ENCODE data around the gene KCNK1.
"Not testable (repeated sequence)": the region's sequence is repeated elsewhere in the genome, so short reads cannot be mapped to it uniquely, and the experiment has no call there.

The KCNK1 gene

GRCh38 chr1:233667741-233668140 lies 53.8 kb downstream of the KCNK1 start:
- no peak for DNase-seq (ENCODE audit: low read depth)

- DNase-seq (ENCODE audit: low read depth): no peak
These were observed 54.3 kb downstream of the KCNK1 start for GRCh38 chr1:233668146-233668724.

DNA sequence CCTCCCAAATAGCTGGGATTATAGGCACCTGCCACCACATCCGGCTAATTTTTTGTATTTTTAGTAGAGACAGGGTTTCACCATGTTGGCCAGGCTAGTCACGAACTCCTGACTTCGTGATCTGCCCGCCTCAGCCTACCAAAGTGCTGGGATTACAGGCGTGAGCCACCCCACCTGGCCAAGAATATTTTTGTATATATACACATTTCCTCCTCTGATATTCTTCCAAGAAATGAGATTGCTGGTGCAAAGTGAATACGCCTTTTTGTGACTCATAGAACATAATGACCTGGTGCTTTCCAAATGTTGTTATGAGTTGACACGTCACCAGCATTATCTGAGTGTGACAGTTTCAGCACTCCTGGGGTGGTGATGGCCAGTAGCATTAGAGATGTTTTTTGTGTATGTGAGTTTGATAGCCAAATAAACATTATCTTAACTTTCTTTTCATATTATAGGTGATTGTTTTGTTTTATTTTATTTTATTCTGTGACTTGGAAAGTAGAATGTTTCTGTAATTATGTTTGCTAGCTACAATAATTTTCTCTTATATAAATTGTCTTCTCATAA lies 54.9 kb downstream of the KCNK1 start:
- no peak for DNase-seq (ENCODE audit: low read depth)

- not testable (repeated sequence) for DNase-seq (ENCODE audit: low read depth)
These were observed 56.5 kb downstream of the KCNK1 start for GRCh38 chr1:233670363-233670762.

DNA sequence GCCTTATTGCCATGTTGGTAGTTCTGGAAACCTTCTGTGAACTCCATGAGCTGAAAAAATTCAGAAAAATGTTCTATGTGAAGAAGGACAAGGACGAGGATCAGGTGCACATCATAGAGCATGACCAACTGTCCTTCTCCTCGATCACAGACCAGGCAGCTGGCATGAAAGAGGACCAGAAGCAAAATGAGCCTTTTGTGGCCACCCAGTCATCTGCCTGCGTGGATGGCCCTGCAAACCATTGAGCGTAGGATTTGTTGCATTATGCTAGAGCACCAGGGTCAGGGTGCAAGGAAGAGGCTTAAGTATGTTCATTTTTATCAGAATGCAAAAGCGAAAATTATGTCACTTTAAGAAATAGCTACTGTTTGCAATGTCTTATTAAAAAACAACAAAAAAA lies 57.4 kb downstream of the KCNK1 start:
- no peak for DNase-seq (ENCODE audit: low read depth)

GRCh38 chr1:233672732-233673131 lies 58.8 kb downstream of the KCNK1 start:
- DNase-seq (ENCODE audit: low read depth): no peak

- no peak for DNase-seq (ENCODE audit: low read depth)
These were observed 59.5 kb downstream of the KCNK1 start for GRCh38 chr1:233673261-233673946.

GRCh38 chr1:233673947-233674431 lies 60.1 kb downstream of the KCNK1 start:
- no peak for DNase-seq (ENCODE audit: low read depth)

DNA sequence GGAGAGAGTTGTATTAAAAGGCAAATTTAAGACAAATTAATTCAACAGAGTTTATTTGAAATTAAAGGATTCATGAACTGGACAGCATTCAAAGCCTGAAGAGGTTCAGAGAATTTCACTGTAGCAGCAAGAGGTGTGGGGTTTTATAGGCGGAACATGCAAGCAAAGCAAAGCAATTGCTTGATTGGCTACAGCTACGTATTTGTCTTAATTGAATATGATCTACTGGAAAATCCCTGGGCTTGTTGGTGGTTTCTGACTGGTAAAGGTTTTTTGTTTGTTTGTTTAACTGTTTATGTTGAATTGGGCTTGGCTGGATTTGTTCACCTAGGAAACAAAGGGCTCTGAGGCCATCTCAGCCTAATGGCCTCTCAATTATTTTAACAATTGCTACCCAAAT lies 61.5 kb downstream of the KCNK1 start:
- DNase-seq (ENCODE audit: low read depth): no peak

GRCh38 chr1:233675893-233676292 lies 62.0 kb downstream of the KCNK1 start:
- DNase-seq (ENCODE audit: low read depth): no peak

DNA sequence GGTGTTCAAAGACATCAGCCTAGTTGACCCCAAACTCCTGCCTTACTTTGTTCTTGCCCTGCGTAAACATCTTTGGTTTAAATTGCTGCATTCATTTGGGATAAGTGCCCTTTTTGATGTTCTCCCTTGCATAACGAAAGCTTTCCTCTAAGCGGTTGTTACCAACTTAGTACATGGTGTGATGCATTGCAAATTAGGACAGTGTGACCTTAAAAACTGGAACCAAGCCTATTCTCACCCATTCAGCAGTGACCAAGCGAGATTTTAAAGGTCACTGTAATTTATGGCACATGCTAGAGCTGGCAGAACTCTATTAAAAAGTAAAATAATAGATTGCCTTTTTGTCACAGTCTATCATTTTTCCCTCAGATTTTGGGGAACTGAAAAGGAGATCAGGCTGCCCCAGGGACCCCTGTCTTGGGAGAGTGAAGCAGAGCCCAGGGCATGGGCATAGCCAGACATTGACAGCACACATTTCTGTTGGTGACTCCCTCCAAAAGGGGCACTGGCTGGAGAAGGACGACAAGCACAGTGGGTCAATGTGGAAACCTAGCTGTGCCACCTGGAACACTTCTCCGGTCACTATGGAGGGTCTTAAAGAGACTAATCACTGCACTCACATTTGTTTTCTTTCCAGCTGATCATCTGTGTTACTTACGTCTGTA lies 63.9 kb downstream of the KCNK1 start:
- DNase-seq (ENCODE audit: low read depth): no peak

- no peak for DNase-seq (ENCODE audit: low read depth)
These were observed 65.1 kb downstream of the KCNK1 start for GRCh38 chr1:233679030-233679429.

GRCh38 chr1:233679591-233680373 lies 65.9 kb downstream of the KCNK1 start:
- DNase-seq (ENCODE audit: low read depth): no peak

- DNase-seq (ENCODE audit: low read depth): no peak
These were observed 67.4 kb downstream of the KCNK1 start for GRCh38 chr1:233681285-233681684.

DNA sequence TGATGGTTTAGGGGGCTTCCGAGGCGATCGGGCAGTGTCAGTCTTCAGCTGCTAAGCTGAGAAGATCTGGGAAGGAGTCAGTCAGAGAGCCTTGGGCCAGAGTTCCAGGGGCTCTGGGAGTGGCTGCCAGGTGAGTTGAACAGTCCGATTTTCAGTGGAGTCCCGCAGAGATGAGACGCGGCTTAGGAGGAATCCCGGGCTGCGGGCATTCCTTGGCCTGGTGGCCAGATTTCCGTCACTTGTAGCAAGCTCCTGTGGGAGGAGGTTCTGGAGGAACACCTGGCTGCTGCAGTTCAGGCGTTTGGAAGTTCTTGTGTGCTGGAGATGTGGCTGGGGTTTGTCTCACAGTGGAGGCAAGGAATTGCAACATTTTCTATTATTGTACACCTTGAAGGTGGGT lies 72.7 kb downstream of the KCNK1 start:
- not testable (repeated sequence) for DNase-seq (ENCODE audit: low read depth)

- no peak for DNase-seq (ENCODE audit: low read depth)
These were observed 75.3 kb downstream of the KCNK1 start for GRCh38 chr1:233689017-233689747.

- no peak for DNase-seq (ENCODE audit: low read depth)
These were observed 75.9 kb downstream of the KCNK1 start for GRCh38 chr1:233689748-233690254.

DNA sequence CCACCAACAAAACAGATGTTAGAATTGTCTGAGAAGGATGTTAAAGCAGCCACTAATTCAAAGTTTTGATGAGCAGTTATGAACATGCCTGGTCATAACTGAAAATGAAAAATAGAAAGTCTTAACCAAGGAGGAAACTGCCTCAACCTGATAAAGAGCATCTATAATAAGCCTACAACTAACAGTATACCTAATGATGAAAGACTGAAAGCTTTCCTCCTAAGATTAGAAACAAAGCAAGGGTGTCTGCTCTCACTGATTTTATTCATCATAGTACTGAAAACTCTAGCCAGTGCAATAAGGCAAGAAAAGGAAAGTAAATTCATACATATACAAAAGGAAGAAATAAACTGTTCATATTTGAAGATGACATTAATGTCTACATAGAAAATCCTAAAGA lies 82.0 kb downstream of the KCNK1 start:
- no peak for DNase-seq (ENCODE audit: low read depth)

GRCh38 chr1:233700338-233700737 lies 86.4 kb downstream of the KCNK1 start:
- no peak for DNase-seq (ENCODE audit: low read depth)

GRCh38 chr1:233704170-233704897 lies 90.4 kb downstream of the KCNK1 start:
- DNase-seq (ENCODE audit: low read depth): no peak

Measured in HS-27A (cell line).